ENCODE data around the gene ENPP3. TPM values are rescaled to one million over a fixed set of nuclear protein-coding genes. Genes with fewer than 3 reads are reported as not detected.

The ENPP3 gene
- total RNA-seq: 10 to 100 TPM; 16.6 to 21.2 TPM
- long read RNA-seq, partial matches to known transcripts: 4 of 8 reads
- long read RNA-seq, other reads (novel, unspliced or antisense): 1 of 8 reads

GRCh38 chr6:131636880-131637792, at the start of gene ENPP3:
Gene ENPP3, plus strand, starts transcription at chr6:131637302. Its CDS starts 83 bp downstream, at chr6:131637385.
- ATAC-seq (peak; percentile 88), DNase-seq (no peak)
- intact Hi-C loops (cut with DNase I, micrococcal nuclease): no loop called here

GRCh38 chr6:131587909-131588308, 49.2 kb upstream of the ENPP3 start:
- DNase-seq (no peak), ATAC-seq (no peak)
- intact Hi-C loops (cut with DNase I, micrococcal nuclease): loop anchor here in 1 of 2 donors (5.0 kb wide), 1 partner anchor 34 kb away; no protein-coding TSS in a partner anchor

GRCh38 chr6:131588643-131589042, 48.5 kb upstream of the ENPP3 start:
- DNase-seq (no peak), ATAC-seq (no peak)
- intact Hi-C loops (cut with DNase I, micrococcal nuclease): loop anchor here in 1 of 2 donors (5.0 kb wide), 1 partner anchor 34 kb away; no protein-coding TSS in a partner anchor

GRCh38 chr6:131592935-131593334, 44.2 kb upstream of the ENPP3 start:
- intact Hi-C loops (cut with DNase I, micrococcal nuclease): no loop called here
- ATAC-seq (no peak), DNase-seq (no peak)

GRCh38 chr6:131594074-131594473, 43.0 kb upstream of the ENPP3 start:
- ATAC-seq: no peak
- intact Hi-C loops (cut with DNase I, micrococcal nuclease): no loop called here

GRCh38 chr6:131597446-131597845, 39.7 kb upstream of the ENPP3 start:
- intact Hi-C loops (cut with DNase I, micrococcal nuclease): no loop called here
- no peak for DNase-seq
- ATAC-seq: no peak

More at GRCh38 chr6:131594074-131594473, 43.0 kb upstream of the ENPP3 start:
- DNase-seq: no peak

GRCh38 chr6:131600716-131601115, 36.4 kb upstream of the ENPP3 start:
- no peak for ATAC-seq
- no peak for DNase-seq
- intact Hi-C loops (cut with DNase I, micrococcal nuclease): no loop called here

GRCh38 chr6:131602781-131603312, 34.3 kb upstream of the ENPP3 start:
- intact Hi-C loops (cut with DNase I, micrococcal nuclease): no loop called here
- no peak for ATAC-seq
- no peak for DNase-seq

GRCh38 chr6:131613296-131613925, 23.7 kb upstream of the ENPP3 start:
- no peak for DNase-seq

GRCh38 chr6:131615275-131615674, 21.8 kb upstream of the ENPP3 start:
- DNase-seq (no peak), ATAC-seq (no peak)
- intact Hi-C loops (cut with DNase I, micrococcal nuclease): no loop called here

More at GRCh38 chr6:131613296-131613925, 23.7 kb upstream of the ENPP3 start:
- no peak for ATAC-seq
- intact Hi-C loops (cut with DNase I, micrococcal nuclease): no loop called here

- peak; percentile 95 for ATAC-seq
- intact Hi-C loops (cut with DNase I, micrococcal nuclease): no loop called here
- DNase-seq: peak; percentile 95 to 97
Observed at GRCh38 chr6:131627724-131628682, 9.1 kb upstream of the ENPP3 start, which contains the start of gene MED23. Gene MED23, minus strand, starts transcription at chr6:131628242. Its CDS starts 193 bp downstream, at chr6:131628049.

- DNase-seq (no peak), ATAC-seq (no peak)
- intact Hi-C loops (cut with DNase I, micrococcal nuclease): no loop called here
Observed at GRCh38 chr6:131628726-131629125, 8.4 kb upstream of the ENPP3 start.

- ATAC-seq (no peak), DNase-seq (no peak)
- intact Hi-C loops (cut with DNase I, micrococcal nuclease): no loop called here
Observed at GRCh38 chr6:131629651-131630050, 7.5 kb upstream of the ENPP3 start.

- ATAC-seq (no peak), DNase-seq (no peak)
- intact Hi-C loops (cut with DNase I, micrococcal nuclease): no loop called here
Observed at GRCh38 chr6:131631625-131632289, 5.3 kb upstream of the ENPP3 start.

GRCh38 chr6:131635384-131636340, 1.4 kb upstream of the ENPP3 start:
- intact Hi-C loops (cut with DNase I, micrococcal nuclease): no loop called here
- no peak for DNase-seq
- no peak for ATAC-seq

- DNase-seq (no peak), ATAC-seq (peak; percentile 67)
- intact Hi-C loops (cut with DNase I, micrococcal nuclease): no loop called here
Observed at GRCh38 chr6:131638013-131638412, 911 bp downstream of the ENPP3 start.

GRCh38 chr6:131640100-131640499, 3.0 kb downstream of the ENPP3 start:
- intact Hi-C loops (cut with DNase I, micrococcal nuclease): no loop called here
- no peak for DNase-seq
- ATAC-seq: no peak
